K562 (cell line): ENCODE measurements around the gene EFNA1. TPM values are rescaled to one million over a fixed set of nuclear protein-coding genes. Genes with fewer than 3 reads are reported as not detected.

Experiments used
- ATAC-seq: fragments of 200-7000 bp; cut with Tn5 transposase; 3 replicates; pipeline ENCODE4 v1.9.1; 2020; ENCODE audit warnings: moderate library complexity
- BruUV-seq: library from RNA; stranded (reverse); fragments of 400-500 nt; replicated peaks from 2 replicates; lab custom pipeline; 2021; lab: Mats Ljungman, UMichigan
- CTCF ChIA-PET: fragments of 300-600 bp; formaldehyde crosslinking; extraction: SDS; loops from one replicate; lab custom pipeline; 2021; ENCODE audit warnings: low intra/inter-chr PET ratio; lab: Yijun Ruan, JAX
- POLR2A ChIA-PET: fragments of 300-600, 350-650 bp; sonication (Branson Sonifier 250); formaldehyde crosslinking; extraction: SDS; loops from one replicate; lab custom pipeline; 2021; ENCODE audit warnings: antibody characterized with exemption, inconsistent platforms; lab: Yijun Ruan, JAX
- DNase-seq, 4 experiments: peaks; one replicate each; pipeline versions ENCODE4 v3.0.0 to v3.0.0-alpha.2; 2011 to 2018; ENCODE audit warnings: low spot score in 3 of 4, mixed read lengths in 3 of 4; ENCODE audit errors: extremely low read depth in 1 of 4
- FAIRE-seq: peaks from 2 replicates; lab custom pipeline; 2011; peaks lifted over from hg19 to GRCh38; lab: Jason Lieb, UNC
- H2AFZ ChIP-seq: 2 replicates; pipeline ENCODE4 v1.6.0; 2011; ENCODE audit warnings: low read depth, low read length, control low read depth, inconsistent platforms
- H3K27ac ChIP-seq: fragments of 200-600 bp; 3 replicates; pipeline ENCODE4 v1.8.0; 2011; ENCODE audit warnings: low read depth, mild to moderate bottlenecking, control low read depth, inconsistent platforms, low read length, moderate library complexity, mixed read lengths; ENCODE audit errors: extremely low read depth
- H3K27me3 ChIP-seq, 2 experiments: fragments of 300-600 bp in 1 of 2; 2 replicates in 1 of 2; 3 replicates in 1 of 2; pipeline versions ENCODE4 v1.6.0 to v1.8.0; 2011; ENCODE audit warnings: inconsistent platforms in 2 of 2, low read length in 2 of 2, mild to moderate bottlenecking in 1 of 2, mixed read lengths in 1 of 2, moderate library complexity in 1 of 2; ENCODE audit not compliant: control insufficient read depth in 2 of 2, insufficient read depth in 2 of 2
- H3K36me3 ChIP-seq: fragments of 300-600 bp; 3 replicates; pipeline ENCODE4 v1.8.0; 2011; ENCODE audit warnings: mild to moderate bottlenecking, low read length, inconsistent platforms; ENCODE audit not compliant: control insufficient read depth, insufficient read depth
- H3K4me1 ChIP-seq, 2 experiments: fragments of 200-600 bp in 1 of 2; replicated peaks in 1 of 2; 2 replicates in 1 of 2; 3 replicates in 1 of 2; pipeline versions ENCODE4 v1.5.1 to v1.8.0; 2011; ENCODE audit warnings: inconsistent platforms in 2 of 2, low read length in 2 of 2, mild to moderate bottlenecking in 1 of 2, mixed read lengths in 1 of 2, moderate library complexity in 1 of 2; ENCODE audit not compliant: control insufficient read depth in 2 of 2, insufficient read depth in 2 of 2
- H3K4me2 ChIP-seq: 2 replicates; pipeline ENCODE4 v1.6.1; 2011; ENCODE audit warnings: low read length, control low read depth, inconsistent platforms, mixed read lengths; ENCODE audit not compliant: insufficient read depth
- H3K4me3 ChIP-seq: fragments of 200-600 bp; sonication (generic), shearing (Covaris generic); 2 replicates; pipeline ENCODE4 v1.5.1; 2016; ENCODE audit warnings: control low read depth, inconsistent platforms
- H3K79me2 ChIP-seq: fragments of 200-600 bp; 3 replicates; pipeline ENCODE4 v1.8.0; 2011; ENCODE audit warnings: low read length, inconsistent platforms; ENCODE audit not compliant: control insufficient read depth, insufficient read depth
- H3K9ac ChIP-seq, 2 experiments: 2 replicates each; pipeline versions ENCODE4 v1.6.0 to v1.6.1; 2011; ENCODE audit warnings: low read depth in 2 of 2, low read length in 2 of 2, control low read depth in 1 of 2, inconsistent platforms in 1 of 2, mild to moderate bottlenecking in 1 of 2, mixed read lengths in 1 of 2; ENCODE audit not compliant: insufficient read depth in 1 of 2
- H3K9me1 ChIP-seq: one replicate; pipeline ENCODE4 v1.6.0; 2011; ENCODE audit warnings: inconsistent platforms, mild to moderate bottlenecking, low read length, moderate library complexity; ENCODE audit not compliant: control insufficient read depth, insufficient read depth
- H3K9me3 ChIP-seq: replicated peaks from 2 replicates; pipeline ENCODE4 v1.5.1; 2011; ENCODE audit warnings: low read depth, low read length, inconsistent platforms; ENCODE audit not compliant: control insufficient read depth, insufficient read depth
- H4K20me1 ChIP-seq: replicated peaks from 2 replicates; pipeline ENCODE4 v1.6.1; 2011; ENCODE audit warnings: low read length, inconsistent platforms, mixed read lengths; ENCODE audit not compliant: control insufficient read depth, insufficient read depth
- MAZ ChIP-seq, 2 experiments: fragments of 450-650 bp in 1 of 2; sonication (generic) in 1 of 2; formaldehyde crosslinking; IDR thresholded peaks in 1 of 2; conservative IDR thresholded peaks in 1 of 2; 2 replicates each; pipeline versions ENCODE4 v1.4.0 to v1.5.0; 2020; ENCODE audit warnings: mild to moderate bottlenecking in 1 of 2, missing genetic modification reagents in 1 of 2
- RAD21 ChIP-seq, 2 experiments: fragments of 250-450 bp in 1 of 2; fragments of 450-650 bp in 1 of 2; sonication (Bioruptor Pico) in 1 of 2; formaldehyde crosslinking in 1 of 2; IDR thresholded peaks in 1 of 2; conservative IDR thresholded peaks in 1 of 2; 2 replicates each; pipeline versions ENCODE4 v1.4.0 to v1.8.0; 2020 to 2022; ENCODE audit warnings: mild to moderate bottlenecking in 2 of 2, moderate library complexity in 1 of 2
- RCOR1 ChIP-seq, 2 experiments: IDR thresholded peaks; 2 replicates each; pipeline ENCODE4 v1.6.1; 2012; ENCODE audit warnings: low read depth in 2 of 2, low read length in 2 of 2, borderline replicate concordance in 1 of 2, improper control_type of control experiment in 1 of 2
- SP1 ChIP-seq: sonication (generic); formaldehyde crosslinking; IDR thresholded peaks from 2 replicates; pipeline ENCODE4 v1.8.1; 2022; ENCODE audit warnings: mild to moderate bottlenecking, missing genetic modification reagents
- WGBS: fragments of 100-300 bp; shearing (Covaris generic); methylation state at CpG from one replicate; pipeline ENCODE4 v1.1.6; 2016; ENCODE audit warnings: low coverage, mixed read lengths; ENCODE audit not compliant: insufficient coverage; ENCODE audit errors: missing lambda C conversion rate; 5-methylcytosine and 5-hydroxymethylcytosine counted together
- in situ Hi-C: fragments of 300-500 bp; cut with MboI; formaldehyde crosslinking; loops from 4 replicates; pipeline ENCODE4 v1.15.0; 2018; ENCODE audit warnings: inconsistent platforms, mixed read lengths
- intact Hi-C: fragments of 100-400 bp; cut with micrococcal nuclease; formaldehyde crosslinking; loops from 2 replicates; pipeline ENCODE4 v1.14.2; 2022
- polyA plus RNA-seq, 8 experiments: library from polyadenylated mRNA; depleted of rRNA in 4 of 8; stranded (reverse) in 5 of 8; unstranded in 3 of 8; fragments of >200 nt; fragmentation: Nextera tagmentation in 2 of 8; fragmentation: Illumina TruSeq in 1 of 8; extraction: Ambion mirVana in 2 of 8; extraction: Trizol in 1 of 8; gene quantifications; 2 replicates each; pipeline versions ENCODE4 v1.2.1 to v1.2.3, GENCODE V29; 2011 to 2014; ENCODE audit warnings: inconsistent platforms in 1 of 8, missing spikeins in 1 of 8
- total RNA-seq, 7 experiments: library from RNA; depleted of rRNA in 6 of 7; stranded (reverse); fragments of >200 nt in 6 of 7; fragmentation: Illumina TruSeq in 2 of 7; extraction: Trizol in 2 of 7; gene quantifications; 2 replicates each; pipeline versions ENCODE4 v1.2.1 to v1.2.3, GENCODE V29; 2011 to 2021; ENCODE audit warnings: low replicate concordance in 1 of 7
- TF ChIP-seq, protein P1 (sequence below): fragments of 200-800 bp; sonication (Bioruptor generic); IDR thresholded peaks from 2 replicates; pipeline ENCODE4 v1.6.1; 2016; ENCODE audit warnings: missing genetic modification characterization, missing compliant biosample characterization
- TF ChIP-seq, protein P2 (sequence below), 3 experiments: IDR thresholded peaks in 2 of 3; conservative IDR thresholded peaks in 1 of 3; 2 replicates each; pipeline ENCODE4 v1.5.1; 2011 to 2012; ENCODE audit warnings: low read length in 3 of 3, mild to moderate bottlenecking in 3 of 3, control low read depth in 2 of 3, improper control_type of control experiment in 1 of 3, inconsistent platforms in 1 of 3, low read depth in 1 of 3, mixed read lengths in 1 of 3, moderate library complexity in 1 of 3; ENCODE audit not compliant: insufficient read depth in 2 of 3

Gene EFNA1
- total and polyA plus RNA-seq, 9 of the 15 experiments (the other 6 are each of a cell fraction or from before 2014, with no cell fraction given) = 2.1 to 9.3 (median 3.0) TPM

DNA sequence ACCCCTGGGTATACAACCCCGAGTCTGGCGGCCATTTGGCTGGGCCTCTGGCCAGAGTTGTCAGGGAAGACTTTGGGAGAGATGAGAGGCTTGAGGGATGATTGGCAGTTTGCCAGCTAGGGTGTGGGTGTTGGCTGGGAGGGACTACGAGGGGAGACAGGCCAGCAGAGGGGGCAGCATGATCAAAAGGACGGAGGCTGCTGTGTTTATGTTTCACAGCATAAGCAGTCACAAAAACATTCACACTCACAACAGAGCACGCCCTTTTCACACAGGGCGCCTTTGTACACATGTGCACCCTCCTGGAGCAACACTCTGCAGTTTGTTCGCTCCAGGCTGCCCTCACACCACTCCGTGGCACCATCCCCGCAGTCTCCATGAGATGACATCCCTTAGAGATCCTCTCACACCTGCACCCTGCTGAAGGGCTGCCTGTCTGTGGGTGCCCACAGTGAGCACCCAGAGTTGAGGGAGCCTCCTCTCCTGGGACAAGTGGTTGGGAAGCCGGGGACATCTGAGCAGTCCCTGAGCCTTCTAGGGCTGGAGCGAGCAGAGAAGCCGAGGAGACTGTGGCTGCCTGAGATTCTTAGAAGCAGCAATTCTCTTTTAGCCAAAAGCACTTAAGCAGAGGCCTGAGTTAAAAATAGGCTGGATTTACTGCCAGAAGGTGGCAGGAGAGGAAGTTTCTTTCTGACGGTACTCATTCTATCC is 33.6 kb upstream of the EFNA1 start:
- 24% methylated on average over 13 of the region's 13 CpGs for WGBS
- no peaks in the 10 kb centered on the region for H4K20me1 ChIP-seq
- ChIA-PET POLR2A (interaction anchor here (0.6 to 1.3 kb wide), 2 partner anchors 22 to 36 kb away, joined by 3 to 5 read pairs; no protein-coding TSS in a partner anchor), CTCF (interaction anchor here (0.8 to 4.1 kb wide), 4 partner anchors 68 to 113 kb away, joined by 3 to 59 read pairs (median 4); partner anchors contain the start of genes THBS3 and TRIM46)
- H2AFZ ChIP-seq = peak overlapping the region; percentile 59; the same call in 1 of the 2 replicates
- intact Hi-C loops (loop anchor here (2.0 to 10.0 kb wide), 2 partner anchors 47 to 501 kb away; partner anchors contain the start of gene DPM3), in situ Hi-C loops (loop anchor here (5.0 to 10.0 kb wide), 2 partner anchors 73 to 501 kb away; no protein-coding TSS in a partner anchor)
- ATAC-seq (peak; percentile 76), DNase-seq (peak; percentile 60 to 75 (median 68)), FAIRE-seq (peak; percentile 84)
- peaks cover 0 to 3% of the 10 kb centered on the region in 2 experiments; a peak in 1 of 5 replicates for H3K27me3 ChIP-seq
- no TSS peak for BruUV-seq
- H3K36me3 ChIP-seq = no peaks in the 10 kb centered on the region
- H3K4me2 ChIP-seq = no peak overlapping the region
- peak overlapping the region in 1 of 2 experiments; percentile 53; a peak in 2 of 4 replicates for H3K9ac ChIP-seq
- H3K4me3 ChIP-seq = no peak overlapping the region
- H3K4me1 ChIP-seq = peaks cover 12 to 22% of the 10 kb centered on the region in 2 experiments; a peak in 4 of 5 replicates
- peaks cover 5% of the 10 kb centered on the region for H3K9me1 ChIP-seq
- H3K79me2 ChIP-seq = no peaks in the 10 kb centered on the region
- no peaks in the 10 kb centered on the region for H3K9me3 ChIP-seq
- H3K27ac ChIP-seq = no peak overlapping the region
- TF ChIP-seq, protein P1, sequence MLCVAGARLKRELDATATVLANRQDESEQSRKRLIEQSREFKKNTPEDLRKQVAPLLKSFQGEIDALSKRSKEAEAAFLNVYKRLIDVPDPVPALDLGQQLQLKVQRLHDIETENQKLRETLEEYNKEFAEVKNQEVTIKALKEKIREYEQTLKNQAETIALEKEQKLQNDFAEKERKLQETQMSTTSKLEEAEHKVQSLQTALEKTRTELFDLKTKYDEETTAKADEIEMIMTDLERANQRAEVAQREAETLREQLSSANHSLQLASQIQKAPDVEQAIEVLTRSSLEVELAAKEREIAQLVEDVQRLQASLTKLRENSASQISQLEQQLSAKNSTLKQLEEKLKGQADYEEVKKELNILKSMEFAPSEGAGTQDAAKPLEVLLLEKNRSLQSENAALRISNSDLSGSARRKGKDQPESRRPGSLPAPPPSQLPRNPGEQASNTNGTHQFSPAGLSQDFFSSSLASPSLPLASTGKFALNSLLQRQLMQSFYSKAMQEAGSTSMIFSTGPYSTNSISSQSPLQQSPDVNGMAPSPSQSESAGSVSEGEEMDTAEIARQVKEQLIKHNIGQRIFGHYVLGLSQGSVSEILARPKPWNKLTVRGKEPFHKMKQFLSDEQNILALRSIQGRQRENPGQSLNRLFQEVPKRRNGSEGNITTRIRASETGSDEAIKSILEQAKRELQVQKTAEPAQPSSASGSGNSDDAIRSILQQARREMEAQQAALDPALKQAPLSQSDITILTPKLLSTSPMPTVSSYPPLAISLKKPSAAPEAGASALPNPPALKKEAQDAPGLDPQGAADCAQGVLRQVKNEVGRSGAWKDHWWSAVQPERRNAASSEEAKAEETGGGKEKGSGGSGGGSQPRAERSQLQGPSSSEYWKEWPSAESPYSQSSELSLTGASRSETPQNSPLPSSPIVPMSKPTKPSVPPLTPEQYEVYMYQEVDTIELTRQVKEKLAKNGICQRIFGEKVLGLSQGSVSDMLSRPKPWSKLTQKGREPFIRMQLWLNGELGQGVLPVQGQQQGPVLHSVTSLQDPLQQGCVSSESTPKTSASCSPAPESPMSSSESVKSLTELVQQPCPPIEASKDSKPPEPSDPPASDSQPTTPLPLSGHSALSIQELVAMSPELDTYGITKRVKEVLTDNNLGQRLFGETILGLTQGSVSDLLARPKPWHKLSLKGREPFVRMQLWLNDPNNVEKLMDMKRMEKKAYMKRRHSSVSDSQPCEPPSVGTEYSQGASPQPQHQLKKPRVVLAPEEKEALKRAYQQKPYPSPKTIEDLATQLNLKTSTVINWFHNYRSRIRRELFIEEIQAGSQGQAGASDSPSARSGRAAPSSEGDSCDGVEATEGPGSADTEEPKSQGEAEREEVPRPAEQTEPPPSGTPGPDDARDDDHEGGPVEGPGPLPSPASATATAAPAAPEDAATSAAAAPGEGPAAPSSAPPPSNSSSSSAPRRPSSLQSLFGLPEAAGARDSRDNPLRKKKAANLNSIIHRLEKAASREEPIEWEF (CRISPR knock-in tag) = no peak
- TF ChIP-seq SP1 (CRISPR knock-in tag) (0 out of 2 replicates have a peak, but pooled peaks have one; percentile 14), RAD21 (CRISPR knock-in tag; conservative IDR thresholded peaks at IDR 0.05 in 1 of 2, IDR thresholded peaks at IDR 0.05 in 1 of 2) (peak; percentile 78 to 80), MAZ (CRISPR knock-in tag; conservative IDR thresholded peaks at IDR 0.05 in 1 of 2, IDR thresholded peaks at IDR 0.05 in 1 of 2) (0 out of 4 replicates have a peak, but pooled peaks of 1 of the 2 experiments have one; percentile 36), RCOR1 (IDR thresholded peaks at IDR 0.05; ENCODE audit: borderline replicate concordance in 1 of 2, low read depth in 2 of 2, low read length in 2 of 2) (0 out of 4 replicates have a peak, but pooled peaks of 1 of the 2 experiments have one; percentile 8)
- TF ChIP-seq, protein P2, sequence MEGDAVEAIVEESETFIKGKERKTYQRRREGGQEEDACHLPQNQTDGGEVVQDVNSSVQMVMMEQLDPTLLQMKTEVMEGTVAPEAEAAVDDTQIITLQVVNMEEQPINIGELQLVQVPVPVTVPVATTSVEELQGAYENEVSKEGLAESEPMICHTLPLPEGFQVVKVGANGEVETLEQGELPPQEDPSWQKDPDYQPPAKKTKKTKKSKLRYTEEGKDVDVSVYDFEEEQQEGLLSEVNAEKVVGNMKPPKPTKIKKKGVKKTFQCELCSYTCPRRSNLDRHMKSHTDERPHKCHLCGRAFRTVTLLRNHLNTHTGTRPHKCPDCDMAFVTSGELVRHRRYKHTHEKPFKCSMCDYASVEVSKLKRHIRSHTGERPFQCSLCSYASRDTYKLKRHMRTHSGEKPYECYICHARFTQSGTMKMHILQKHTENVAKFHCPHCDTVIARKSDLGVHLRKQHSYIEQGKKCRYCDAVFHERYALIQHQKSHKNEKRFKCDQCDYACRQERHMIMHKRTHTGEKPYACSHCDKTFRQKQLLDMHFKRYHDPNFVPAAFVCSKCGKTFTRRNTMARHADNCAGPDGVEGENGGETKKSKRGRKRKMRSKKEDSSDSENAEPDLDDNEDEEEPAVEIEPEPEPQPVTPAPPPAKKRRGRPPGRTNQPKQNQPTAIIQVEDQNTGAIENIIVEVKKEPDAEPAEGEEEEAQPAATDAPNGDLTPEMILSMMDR (IDR thresholded peaks at IDR 0.05 in 2 of 3, conservative IDR thresholded peaks at IDR 0.05 in 1 of 3; ENCODE audit: insufficient read depth in 2 of 3, low read depth in 1 of 3, low read length in 3 of 3) = peak; percentile 51 to 74 (median 59); a peak in 5 of 6 replicates
